Activated T-helper 1 cell treated with anti-CD3 and anti-CD28 coated beads, Interleukin-12 subunit alpha, Interleukin-12 subunit beta, Interleukin-2, Interleukin-4 antibody, amounts not matched to agents 30 ng/mL and 10 ng/mL and 1 ng/mL, durations not matched to agents 14 hours and 24 hours and 36 hours (primary cell): ENCODE measurements around the gene DTD2. TPM values are rescaled to one million over a fixed set of nuclear protein-coding genes. Genes with fewer than 3 reads are reported as not detected.
A peak's percentile ranks its signal among the peaks of the same experiment; 100 is the strongest.

ENCODE experiments used
- DNase-seq: peaks from one replicate; pipeline ENCODE4 v3.0.0; 2021; ENCODE audit warnings: low spot score
- H3K27ac Mint-ChIP-seq: one replicate; pipeline ENCODE4 v1.8.0; 2021; ENCODE audit warnings: mild to moderate bottlenecking, mixed read lengths
- H3K27me3 Mint-ChIP-seq: one replicate; pipeline ENCODE4 v1.8.0; 2022; ENCODE audit warnings: mild to moderate bottlenecking, moderate library complexity, mixed read lengths; ENCODE audit not compliant: insufficient read depth
- H3K36me3 Mint-ChIP-seq: one replicate; pipeline ENCODE4 v1.8.0; 2021; ENCODE audit warnings: low read depth, mixed read lengths
- H3K4me1 Mint-ChIP-seq: one replicate; pipeline ENCODE4 v1.8.0; 2021; ENCODE audit warnings: low read depth, mixed read lengths
- H3K4me3 Mint-ChIP-seq: one replicate; pipeline ENCODE4 v1.8.0; 2021; ENCODE audit warnings: mild to moderate bottlenecking, moderate library complexity, mixed read lengths
- H3K9me3 Mint-ChIP-seq: one replicate; pipeline ENCODE4 v1.8.0; 2021; ENCODE audit warnings: mixed read lengths
- intact Hi-C: fragments of 100-400 bp; cut with micrococcal nuclease; formaldehyde crosslinking; loops from one replicate; pipeline ENCODE4 v1.15.1; 2024
- total RNA-seq: library from RNA; stranded (reverse); gene quantifications from 2 replicates; pipeline ENCODE4 v1.2.3, GENCODE V29; 2022

Gene DTD2
- total RNA-seq, 1 donor from 2014 or later: 29.0 TPM

DNA sequence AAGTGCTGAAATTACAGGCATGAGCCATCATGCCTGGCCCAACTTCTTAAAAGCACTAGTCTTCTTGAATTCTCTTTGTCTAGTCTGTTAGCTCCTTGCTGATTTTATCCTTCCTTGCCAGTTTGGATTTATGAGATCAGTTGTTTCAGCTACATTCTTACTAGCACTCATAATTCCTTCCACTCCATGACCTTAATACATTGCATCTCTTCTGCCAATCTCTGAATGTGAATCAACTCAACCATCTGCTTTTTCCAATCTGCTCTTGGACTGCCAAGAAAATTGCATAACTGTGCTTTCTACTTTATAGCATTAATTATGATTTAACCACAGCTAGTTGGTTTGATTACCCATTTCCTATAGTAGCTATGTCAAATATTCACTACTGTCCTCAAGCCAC lies 22.0 kb downstream of the DTD2 start:
- H3K9me3 Mint-ChIP-seq: no peaks in the 10 kb centered on the region
- peaks cover 2% of the 10 kb centered on the region for H3K36me3 Mint-ChIP-seq
- H3K27me3 Mint-ChIP-seq: no peaks in the 10 kb centered on the region
- H3K4me3 Mint-ChIP-seq: no peak overlapping the region
- no peak overlapping the region for H3K27ac Mint-ChIP-seq
- H3K4me1 Mint-ChIP-seq: peaks cover 3% of the 10 kb centered on the region
- DNase-seq: no peak
- intact Hi-C loops: no loop called here

- H3K27ac Mint-ChIP-seq: peak overlapping the region; percentile 25
- intact Hi-C loops: no loop called here
- peaks cover 2% of the 10 kb centered on the region for H3K36me3 Mint-ChIP-seq
- H3K9me3 Mint-ChIP-seq: no peaks in the 10 kb centered on the region
- H3K4me1 Mint-ChIP-seq: peaks cover 11% of the 10 kb centered on the region
- no peak for DNase-seq
- no peak overlapping the region for H3K4me3 Mint-ChIP-seq
- no peaks in the 10 kb centered on the region for H3K27me3 Mint-ChIP-seq
These were observed 26.6 kb downstream of the DTD2 start for GRCh38 chr14:31430634-31431264.

DNA sequence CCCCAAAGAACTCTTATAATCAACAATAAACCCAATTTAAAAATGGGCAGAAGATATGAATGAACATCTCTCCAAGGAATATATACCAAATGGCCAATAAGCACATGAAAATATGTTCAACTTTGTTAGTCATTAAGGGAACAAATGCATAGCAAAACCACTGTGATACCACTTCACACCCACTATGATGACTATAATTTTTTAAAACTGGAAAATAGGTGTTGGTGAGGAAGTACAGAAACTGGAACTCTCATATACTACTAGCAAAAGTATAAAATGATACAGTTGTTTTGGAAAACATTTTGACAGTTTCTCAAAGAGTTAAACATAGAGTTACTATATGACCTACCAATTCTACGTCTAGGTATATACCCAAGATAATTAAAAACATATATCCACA lies 27.5 kb downstream of the DTD2 start:
- Mint-ChIP-seq H3K27me3 (no peaks in the 10 kb centered on the region), H3K9me3 (no peaks in the 10 kb centered on the region)

DNA sequence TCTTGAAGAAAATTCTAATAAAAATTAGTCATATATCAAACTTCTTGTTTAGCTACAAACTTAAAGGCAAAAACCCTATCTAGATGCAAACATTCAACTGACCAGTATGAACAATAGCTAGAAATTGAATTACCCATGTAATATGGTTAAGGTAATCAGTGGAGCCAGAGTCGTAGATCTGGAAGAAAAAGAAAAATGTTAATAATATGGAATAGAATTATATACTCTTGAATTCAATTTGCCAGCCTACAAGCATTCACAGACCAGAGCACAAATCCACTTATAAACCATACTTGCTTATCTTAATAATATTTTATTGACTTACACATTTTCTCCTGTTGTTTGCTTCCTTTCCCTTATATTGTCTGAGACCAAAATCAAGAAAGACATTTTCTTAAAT lies 29.3 kb downstream of the DTD2 start:
- Mint-ChIP-seq H3K9me3 (no peaks in the 10 kb centered on the region), H3K27me3 (no peaks in the 10 kb centered on the region), H3K27ac (no peak overlapping the region), H3K4me1 (peaks cover 11% of the 10 kb centered on the region), H3K36me3 (peaks cover 2% of the 10 kb centered on the region), H3K4me3 (no peak overlapping the region)
- no peak for DNase-seq
- intact Hi-C loops: no loop called here

More for the DNA sequence above, 27.5 kb downstream of the DTD2 start:
- intact Hi-C loops: loop anchor here (1.0 kb wide), 1 partner anchor 8 kb away; no protein-coding TSS in a partner anchor
- Mint-ChIP-seq H3K36me3 (peaks cover 2% of the 10 kb centered on the region), H3K4me1 (peaks cover 11% of the 10 kb centered on the region), H3K4me3 (no peak overlapping the region), H3K27ac (peak overlapping the region; percentile 73)
- DNase-seq: no peak

GRCh38 chr14:31426663-31427062 lies 30.6 kb downstream of the DTD2 start:
- Mint-ChIP-seq H3K9me3 (no peaks in the 10 kb centered on the region), H3K27ac (no peak overlapping the region), H3K4me3 (no peak overlapping the region), H3K27me3 (no peaks in the 10 kb centered on the region), H3K4me1 (peaks cover 14% of the 10 kb centered on the region), H3K36me3 (no peaks in the 10 kb centered on the region)
- intact Hi-C loops: no loop called here
- DNase-seq: no peak

DNA sequence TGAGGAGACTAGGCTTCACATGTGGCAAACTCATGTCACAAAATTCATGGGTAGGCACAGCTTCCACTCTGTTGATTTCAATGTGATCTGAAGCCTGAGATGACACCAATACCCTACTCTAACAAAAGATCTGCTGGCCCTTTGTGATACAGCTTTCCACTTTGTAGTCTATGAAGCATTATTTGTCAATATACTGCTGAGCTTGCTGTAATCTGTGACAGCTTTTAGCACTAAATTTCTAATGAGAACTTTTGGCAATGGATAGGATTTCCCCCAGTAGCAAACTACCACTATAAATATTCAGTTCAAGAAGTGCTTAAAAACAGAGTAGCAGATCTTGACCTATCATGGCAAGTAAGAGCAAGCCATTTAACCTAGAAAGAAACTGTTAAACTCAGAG lies 31.4 kb downstream of the DTD2 start:
- Mint-ChIP-seq H3K4me3 (no peak overlapping the region), H3K36me3 (no peaks in the 10 kb centered on the region), H3K9me3 (no peaks in the 10 kb centered on the region), H3K4me1 (peaks cover 21% of the 10 kb centered on the region), H3K27me3 (no peaks in the 10 kb centered on the region), H3K27ac (no peak overlapping the region)
- intact Hi-C loops: no loop called here
- no peak for DNase-seq

GRCh38 chr14:31421200-31421599 lies 36.1 kb downstream of the DTD2 start:
- no peaks in the 10 kb centered on the region for H3K9me3 Mint-ChIP-seq
- H3K36me3 Mint-ChIP-seq: peaks cover 2% of the 10 kb centered on the region
- peak overlapping the region; percentile 98 for H3K4me3 Mint-ChIP-seq
- H3K4me1 Mint-ChIP-seq: peaks cover 26% of the 10 kb centered on the region
- no peak for DNase-seq
- peak overlapping the region; percentile 90 for H3K27ac Mint-ChIP-seq
- intact Hi-C loops: loop anchor here (1.0 to 5.0 kb wide), 3 partner anchors 8 to 394 kb away; partner anchors contain the start of genes AP4S1 and STRN3
- peaks cover 2% of the 10 kb centered on the region for H3K27me3 Mint-ChIP-seq

GRCh38 chr14:31420319-31421111 lies 36.8 kb downstream of the DTD2 start, which contains the start of gene HEATR5A:
TSS of gene HEATR5A (minus strand) at chr14:31420550. CDS start at chr14:31402975, 17,575 bp downstream.
- peak within 1 kb of the TSS; percentile 90 for H3K27ac Mint-ChIP-seq
- peaks cover 2% of the 10 kb centered on the region for H3K36me3 Mint-ChIP-seq
- DNase-seq: peak; percentile 92
- H3K4me3 Mint-ChIP-seq: peak within 1 kb of the TSS; percentile 98
- H3K9me3 Mint-ChIP-seq: no peaks in the 10 kb centered on the region
- intact Hi-C loops: loop anchor here (1.0 to 5.0 kb wide), 10 partner anchors 9 to 658 kb away; partner anchors contain the start of genes AP4S1, DTD2, NUBPL and STRN3
- H3K27me3 Mint-ChIP-seq: peaks cover 2% of the 10 kb centered on the region
- peaks cover 26% of the 10 kb centered on the region for H3K4me1 Mint-ChIP-seq

GRCh38 chr14:31419967-31420318 lies 37.4 kb downstream of the DTD2 start:
- peak; percentile 6 for DNase-seq
- H3K36me3 Mint-ChIP-seq: peaks cover 2% of the 10 kb centered on the region
- intact Hi-C loops: loop anchor here (1.0 to 10.0 kb wide), 9 partner anchors 12 to 795 kb away; partner anchors contain the start of genes AP4S1, DTD2, NUBPL and SCFD1

DNA sequence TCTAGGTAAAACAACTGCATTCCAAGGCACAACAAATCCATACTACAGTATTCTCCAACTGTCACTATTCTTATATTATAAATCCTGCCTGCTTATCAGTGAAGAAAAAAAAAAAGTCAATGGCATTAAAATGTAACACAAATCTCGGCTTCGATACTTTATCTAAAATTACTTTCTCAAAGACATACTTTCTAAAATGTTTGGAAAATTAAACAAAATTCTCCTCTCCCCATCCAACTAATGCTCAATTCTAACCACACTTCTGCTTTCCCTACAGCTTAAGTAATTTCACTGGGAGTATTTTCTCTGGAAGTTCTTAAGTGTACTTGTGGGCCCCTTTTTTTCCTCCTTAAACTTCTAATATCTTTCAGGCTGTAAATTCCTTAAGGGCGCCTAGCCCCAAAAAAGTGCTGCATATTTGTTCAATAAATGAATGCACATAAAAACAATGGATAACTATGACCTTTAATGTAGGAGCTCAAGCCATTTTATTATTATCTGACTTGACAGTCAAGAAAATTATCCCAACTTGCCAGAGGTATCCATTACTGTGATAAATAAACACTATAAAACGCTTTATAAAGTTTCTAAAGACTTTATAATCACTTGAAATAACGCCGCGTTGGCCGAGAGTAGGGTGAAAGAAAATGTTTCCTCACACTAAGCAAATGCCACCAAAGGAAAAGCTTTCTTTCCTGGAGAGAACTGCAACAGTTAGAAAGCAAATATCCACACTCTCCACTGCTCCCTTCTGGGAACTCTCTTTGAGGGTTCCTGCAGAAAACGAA lies 37.9 kb downstream of the DTD2 start:
- Mint-ChIP-seq H3K9me3 (no peaks in the 10 kb centered on the region), H3K27me3 (peaks cover 2% of the 10 kb centered on the region), H3K36me3 (peaks cover 2% of the 10 kb centered on the region), H3K4me3 (peak overlapping the region; percentile 98), H3K4me1 (peaks cover 35% of the 10 kb centered on the region), H3K27ac (no peak overlapping the region)
- DNase-seq: no peak
- intact Hi-C loops: loop anchor here (10.0 kb wide), 1 partner anchor 795 kb away; the partner anchor contains the start of gene SCFD1

More at GRCh38 chr14:31419967-31420318, 37.4 kb downstream of the DTD2 start:
- Mint-ChIP-seq H3K27me3 (peaks cover 2% of the 10 kb centered on the region), H3K4me3 (peak overlapping the region; percentile 98), H3K9me3 (no peaks in the 10 kb centered on the region), H3K27ac (peak overlapping the region; percentile 90), H3K4me1 (peaks cover 30% of the 10 kb centered on the region)

GRCh38 chr14:31418440-31418839 lies 38.9 kb downstream of the DTD2 start:
- intact Hi-C loops: loop anchor here (10.0 kb wide), 1 partner anchor 794 kb away; the partner anchor contains the start of gene SCFD1
- H3K4me1 Mint-ChIP-seq: peaks cover 42% of the 10 kb centered on the region
- no peaks in the 10 kb centered on the region for H3K9me3 Mint-ChIP-seq
- H3K36me3 Mint-ChIP-seq: peaks cover 2% of the 10 kb centered on the region
- H3K27me3 Mint-ChIP-seq: peaks cover 2% of the 10 kb centered on the region
- H3K27ac Mint-ChIP-seq: no peak overlapping the region
- no peak for DNase-seq
- peak overlapping the region; percentile 63 for H3K4me3 Mint-ChIP-seq

- peaks cover 34% of the 10 kb centered on the region for H3K4me1 Mint-ChIP-seq
- H3K27ac Mint-ChIP-seq: no peak overlapping the region
- H3K27me3 Mint-ChIP-seq: peaks cover 2% of the 10 kb centered on the region
- H3K36me3 Mint-ChIP-seq: peaks cover 7% of the 10 kb centered on the region
- intact Hi-C loops: loop anchor here (10.0 kb wide), 1 partner anchor 790 kb away; the partner anchor contains the start of gene SCFD1
- DNase-seq: no peak
- H3K4me3 Mint-ChIP-seq: no peak overlapping the region
- H3K9me3 Mint-ChIP-seq: no peaks in the 10 kb centered on the region
These were observed 43.0 kb downstream of the DTD2 start for GRCh38 chr14:31414190-31414833.
